Measurements from ENCODE around the gene MAGI3. TPM values are rescaled to one million over a fixed set of nuclear protein-coding genes. Genes with fewer than 3 reads are reported as not detected.

MAGI3 gene
- total and polyA plus RNA-seq, 2 of the 13 experiments (the other 11 are each of a cell fraction or from before 2014, with no cell fraction given), result 4.0 to 11.8 TPM

- TF ChIP-seq SOX13 (IDR thresholded peaks at IDR 0.05) (no peak), SOX13 (CRISPR knock-in tag; conservative IDR thresholded peaks at IDR 0.05 in 1 of 2, IDR thresholded peaks at IDR 0.05 in 1 of 2) (peak in 1 of 2 experiments; percentile 58; a peak in 1 of 4 replicates), ZBTB20 (CRISPR knock-in tag; IDR thresholded peaks at IDR 0.05; ENCODE audit: borderline replicate concordance, low read depth) (no peak), SOX6 (IDR thresholded peaks at IDR 0.05) (no peak), SOX6 (CRISPR knock-in tag; IDR thresholded peaks at IDR 0.05) (peak; percentile 17; the same call in 1 of the 2 replicates), ARID5B (CRISPR knock-in tag; IDR thresholded peaks at IDR 0.05) (peak; percentile 60), ZNF644 (CRISPR knock-in tag; IDR thresholded peaks at IDR 0.05; ENCODE audit: low read depth) (0 out of 2 replicates have a peak, but pooled peaks have one; percentile 18), ZNF646 (CRISPR knock-in tag; IDR thresholded peaks at IDR 0.05) (no peak), SAP130 (CRISPR knock-in tag; IDR thresholded peaks at IDR 0.05; ENCODE audit: low read depth) (peak; percentile 42), FOXA3 (CRISPR knock-in tag; IDR thresholded peaks at IDR 0.05) (0 out of 2 replicates have a peak, but pooled peaks have one; percentile 17), NCOA2 (CRISPR knock-in tag; IDR thresholded peaks at IDR 0.05) (0 out of 2 replicates have a peak, but pooled peaks have one; percentile 14), KDM4B (CRISPR knock-in tag; IDR thresholded peaks at IDR 0.05) (no peak), ZNF138 (CRISPR knock-in tag; IDR thresholded peaks at IDR 0.05; ENCODE audit: low read depth) (no peak)
Observed at GRCh38 chr1:113456967-113457366, 66.7 kb downstream of the MAGI3 start (continued).
